ENCODE measurements around the gene DZIP3.

DNA sequence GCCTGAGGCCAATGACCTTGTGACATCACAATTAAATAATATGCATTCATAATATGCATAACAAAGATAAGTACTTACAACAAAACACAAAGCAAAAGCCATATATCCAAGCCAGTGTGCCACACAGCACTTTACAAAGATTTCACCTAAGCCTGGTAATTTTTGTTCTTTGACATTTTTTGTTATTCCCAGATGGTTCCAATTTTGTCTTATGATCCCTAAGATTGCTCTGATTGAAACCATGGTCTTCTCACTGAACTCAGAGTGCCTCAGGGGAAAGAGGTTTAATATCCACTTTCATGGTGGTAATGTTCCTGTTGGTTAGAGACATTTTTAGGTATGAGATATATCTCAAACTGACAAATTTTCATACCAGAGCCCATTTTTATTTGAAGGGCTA is 138.6 kb downstream of the DZIP3 start:
- TF ChIP-seq EZH2phosphoT487 (IDR thresholded peaks at IDR 0.05; ENCODE audit: borderline replicate concordance), result no peak
- TF ChIP-seq, protein P1, sequence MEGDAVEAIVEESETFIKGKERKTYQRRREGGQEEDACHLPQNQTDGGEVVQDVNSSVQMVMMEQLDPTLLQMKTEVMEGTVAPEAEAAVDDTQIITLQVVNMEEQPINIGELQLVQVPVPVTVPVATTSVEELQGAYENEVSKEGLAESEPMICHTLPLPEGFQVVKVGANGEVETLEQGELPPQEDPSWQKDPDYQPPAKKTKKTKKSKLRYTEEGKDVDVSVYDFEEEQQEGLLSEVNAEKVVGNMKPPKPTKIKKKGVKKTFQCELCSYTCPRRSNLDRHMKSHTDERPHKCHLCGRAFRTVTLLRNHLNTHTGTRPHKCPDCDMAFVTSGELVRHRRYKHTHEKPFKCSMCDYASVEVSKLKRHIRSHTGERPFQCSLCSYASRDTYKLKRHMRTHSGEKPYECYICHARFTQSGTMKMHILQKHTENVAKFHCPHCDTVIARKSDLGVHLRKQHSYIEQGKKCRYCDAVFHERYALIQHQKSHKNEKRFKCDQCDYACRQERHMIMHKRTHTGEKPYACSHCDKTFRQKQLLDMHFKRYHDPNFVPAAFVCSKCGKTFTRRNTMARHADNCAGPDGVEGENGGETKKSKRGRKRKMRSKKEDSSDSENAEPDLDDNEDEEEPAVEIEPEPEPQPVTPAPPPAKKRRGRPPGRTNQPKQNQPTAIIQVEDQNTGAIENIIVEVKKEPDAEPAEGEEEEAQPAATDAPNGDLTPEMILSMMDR (conservative IDR thresholded peaks at IDR 0.05; ENCODE audit: low read length), result no peak

Data from Loucy (cell line).